OCI-LY7 (cell line): Measurements from ENCODE around the gene KIF6.

ENCODE experiments used
- EZH2phosphoT487 ChIP-seq: fragments of 200-600 bp; sonication (generic); IDR thresholded peaks from 2 replicates; pipeline ENCODE4 v1.6.1; 2018; ENCODE audit warnings: low read depth, borderline replicate concordance, mild to moderate bottlenecking, mixed run types, antibody characterized with exemption, low read length, moderate library complexity, mixed read lengths
- TF ChIP-seq, protein P1 (sequence below): fragments of 200-600 bp; sonication (generic); conservative IDR thresholded peaks from 2 replicates; pipeline ENCODE4 v1.5.1; 2014; ENCODE audit warnings: mild to moderate bottlenecking, antibody characterized with exemption, low read length, moderate library complexity, mixed read lengths

DNA sequence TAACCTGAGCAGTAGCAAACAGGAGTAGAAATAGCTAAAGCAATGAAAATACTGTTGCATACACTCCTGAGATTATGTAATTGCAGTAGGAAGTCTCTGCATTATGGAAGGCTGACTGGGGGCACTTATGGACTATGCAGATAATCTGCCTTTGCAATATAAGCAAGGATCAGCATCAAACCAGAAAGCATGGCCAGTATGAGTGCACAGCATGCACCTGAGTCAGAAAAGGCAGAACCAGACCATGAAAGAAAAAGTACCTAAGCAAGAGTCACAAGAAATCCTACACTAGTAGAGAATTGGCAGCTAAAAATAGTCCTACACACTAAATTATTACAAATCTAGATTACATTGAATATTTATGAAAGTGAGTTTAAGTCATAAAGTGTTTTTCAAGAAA, 164.3 kb downstream of the KIF6 start:
- TF ChIP-seq, protein P1, sequence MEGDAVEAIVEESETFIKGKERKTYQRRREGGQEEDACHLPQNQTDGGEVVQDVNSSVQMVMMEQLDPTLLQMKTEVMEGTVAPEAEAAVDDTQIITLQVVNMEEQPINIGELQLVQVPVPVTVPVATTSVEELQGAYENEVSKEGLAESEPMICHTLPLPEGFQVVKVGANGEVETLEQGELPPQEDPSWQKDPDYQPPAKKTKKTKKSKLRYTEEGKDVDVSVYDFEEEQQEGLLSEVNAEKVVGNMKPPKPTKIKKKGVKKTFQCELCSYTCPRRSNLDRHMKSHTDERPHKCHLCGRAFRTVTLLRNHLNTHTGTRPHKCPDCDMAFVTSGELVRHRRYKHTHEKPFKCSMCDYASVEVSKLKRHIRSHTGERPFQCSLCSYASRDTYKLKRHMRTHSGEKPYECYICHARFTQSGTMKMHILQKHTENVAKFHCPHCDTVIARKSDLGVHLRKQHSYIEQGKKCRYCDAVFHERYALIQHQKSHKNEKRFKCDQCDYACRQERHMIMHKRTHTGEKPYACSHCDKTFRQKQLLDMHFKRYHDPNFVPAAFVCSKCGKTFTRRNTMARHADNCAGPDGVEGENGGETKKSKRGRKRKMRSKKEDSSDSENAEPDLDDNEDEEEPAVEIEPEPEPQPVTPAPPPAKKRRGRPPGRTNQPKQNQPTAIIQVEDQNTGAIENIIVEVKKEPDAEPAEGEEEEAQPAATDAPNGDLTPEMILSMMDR, result no peak
- no peak for TF ChIP-seq EZH2phosphoT487
